SU-DHL-6 (cell line): ENCODE measurements around the gene CFAP74.

Experiments
- H2AFZ ChIP-seq: fragments of 200-600 bp; sonication (generic); 2 replicates; pipeline ENCODE4 v1.6.1; 2014; ENCODE audit warnings: low read depth, mild to moderate bottlenecking, moderate library complexity, mixed read lengths, antibody characterized with exemption, low read length; ENCODE audit not compliant: severe bottlenecking
- H3F3A ChIP-seq: fragments of 200-600 bp; shearing (Covaris generic); 2 replicates; pipeline ENCODE4 v1.6.0; 2016; ENCODE audit warnings: antibody characterized with exemption, mild to moderate bottlenecking; ENCODE audit not compliant: insufficient read depth
- H3K27ac ChIP-seq: fragments of 200-600 bp; sonication (generic); 2 replicates; pipeline ENCODE4 v1.5.1; 2016; ENCODE audit warnings: low read depth, mild to moderate bottlenecking, low read length, moderate library complexity, mixed read lengths
- H3K27me3 ChIP-seq: fragments of 200-600 bp; sonication (generic), shearing (Covaris generic); 2 replicates; pipeline ENCODE4 v1.6.0; 2014; ENCODE audit warnings: mild to moderate bottlenecking, low read length
- H3K36me3 ChIP-seq: fragments of 200-600 bp; sonication (generic); 2 replicates; pipeline ENCODE4 v1.6.1; 2014; ENCODE audit warnings: mild to moderate bottlenecking, low read length, mixed read lengths
- H3K4me2 ChIP-seq: fragments of 300-600, 200-600 bp; shearing (Covaris generic), sonication (generic); 2 replicates; pipeline ENCODE4 v1.6.0; 2014; ENCODE audit warnings: low read length, low read depth, mild to moderate bottlenecking; ENCODE audit not compliant: poor library complexity, severe bottlenecking
- H3K4me3 ChIP-seq: fragments of 200-600 bp; sonication (generic); 2 replicates; pipeline ENCODE4 v1.5.1; 2014; ENCODE audit warnings: antibody characterized with exemption, low read length, mild to moderate bottlenecking, mixed read lengths; ENCODE audit not compliant: insufficient read depth, poor library complexity, severe bottlenecking
- H3K79me2 ChIP-seq: fragments of 200-600 bp; sonication (generic); 2 replicates; pipeline ENCODE4 v1.6.1; 2014; ENCODE audit warnings: mild to moderate bottlenecking, low read length, moderate library complexity; ENCODE audit not compliant: insufficient read depth
- H3K9ac ChIP-seq: fragments of 200-600 bp; sonication (generic); 2 replicates; pipeline ENCODE4 v1.7.0; 2014; ENCODE audit warnings: mild to moderate bottlenecking, low read length
- H3K9me2 ChIP-seq: fragments of 200-600 bp; sonication (generic); replicated peaks from 2 replicates; pipeline ENCODE4 v1.6.1; 2014; ENCODE audit warnings: low read length; ENCODE audit not compliant: insufficient read depth
- H3K9me3 ChIP-seq: fragments of 200-600 bp; sonication (generic); 2 replicates; pipeline ENCODE4 v1.6.1; 2014; ENCODE audit warnings: low read length, mixed read lengths; ENCODE audit not compliant: insufficient read depth
- H4K20me1 ChIP-seq: fragments of 200-600 bp; sonication (generic); 2 replicates; pipeline ENCODE4 v1.6.1; 2014; ENCODE audit warnings: low read depth, mild to moderate bottlenecking, antibody characterized with exemption, low read length, moderate library complexity, mixed read lengths
- EZH2phosphoT487 ChIP-seq: fragments of 200-600 bp; sonication (generic), shearing (Covaris generic); conservative IDR thresholded peaks from 2 replicates; pipeline ENCODE4 v1.6.1; 2018; ENCODE audit warnings: mild to moderate bottlenecking, antibody characterized with exemption, low read length, moderate library complexity, mixed read lengths
- TF ChIP-seq, protein P1 (sequence below): fragments of 200-600 bp; sonication (generic); IDR thresholded peaks from one replicate; pipeline ENCODE4 v1.5.1; 2017; ENCODE audit warnings: antibody characterized with exemption, mild to moderate bottlenecking, low read length, moderate library complexity; ENCODE audit not compliant: insufficient read depth, poor library complexity, severe bottlenecking

Gene CFAP74

DNA sequence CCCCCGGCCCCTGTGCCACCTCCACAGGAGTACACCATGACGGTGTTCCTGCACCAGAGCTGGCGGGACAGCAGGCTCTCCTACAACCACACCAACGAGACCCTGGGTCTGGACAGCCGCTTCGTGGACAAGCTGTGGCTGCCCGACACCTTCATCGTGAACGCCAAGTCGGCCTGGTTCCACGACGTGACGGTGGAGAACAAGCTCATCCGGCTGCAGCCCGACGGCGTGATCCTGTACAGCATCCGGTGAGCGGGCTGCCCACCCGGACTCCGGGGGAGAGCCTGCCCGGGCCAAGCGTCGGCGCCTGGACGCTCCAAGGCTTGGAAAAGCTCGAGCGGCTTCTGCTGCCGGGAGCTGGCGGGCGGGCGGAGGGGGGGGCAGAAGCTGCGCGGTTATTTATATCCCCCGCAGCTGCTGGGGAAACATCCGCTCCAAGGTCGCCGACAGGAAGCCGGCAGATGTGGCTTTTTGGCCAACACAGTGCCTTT, 21.9 kb upstream of the CFAP74 start:
- TF ChIP-seq, protein P1, sequence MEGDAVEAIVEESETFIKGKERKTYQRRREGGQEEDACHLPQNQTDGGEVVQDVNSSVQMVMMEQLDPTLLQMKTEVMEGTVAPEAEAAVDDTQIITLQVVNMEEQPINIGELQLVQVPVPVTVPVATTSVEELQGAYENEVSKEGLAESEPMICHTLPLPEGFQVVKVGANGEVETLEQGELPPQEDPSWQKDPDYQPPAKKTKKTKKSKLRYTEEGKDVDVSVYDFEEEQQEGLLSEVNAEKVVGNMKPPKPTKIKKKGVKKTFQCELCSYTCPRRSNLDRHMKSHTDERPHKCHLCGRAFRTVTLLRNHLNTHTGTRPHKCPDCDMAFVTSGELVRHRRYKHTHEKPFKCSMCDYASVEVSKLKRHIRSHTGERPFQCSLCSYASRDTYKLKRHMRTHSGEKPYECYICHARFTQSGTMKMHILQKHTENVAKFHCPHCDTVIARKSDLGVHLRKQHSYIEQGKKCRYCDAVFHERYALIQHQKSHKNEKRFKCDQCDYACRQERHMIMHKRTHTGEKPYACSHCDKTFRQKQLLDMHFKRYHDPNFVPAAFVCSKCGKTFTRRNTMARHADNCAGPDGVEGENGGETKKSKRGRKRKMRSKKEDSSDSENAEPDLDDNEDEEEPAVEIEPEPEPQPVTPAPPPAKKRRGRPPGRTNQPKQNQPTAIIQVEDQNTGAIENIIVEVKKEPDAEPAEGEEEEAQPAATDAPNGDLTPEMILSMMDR, result no peak
- TF ChIP-seq EZH2phosphoT487, result no peak
- no peak overlapping the region for H3K27ac ChIP-seq

DNA sequence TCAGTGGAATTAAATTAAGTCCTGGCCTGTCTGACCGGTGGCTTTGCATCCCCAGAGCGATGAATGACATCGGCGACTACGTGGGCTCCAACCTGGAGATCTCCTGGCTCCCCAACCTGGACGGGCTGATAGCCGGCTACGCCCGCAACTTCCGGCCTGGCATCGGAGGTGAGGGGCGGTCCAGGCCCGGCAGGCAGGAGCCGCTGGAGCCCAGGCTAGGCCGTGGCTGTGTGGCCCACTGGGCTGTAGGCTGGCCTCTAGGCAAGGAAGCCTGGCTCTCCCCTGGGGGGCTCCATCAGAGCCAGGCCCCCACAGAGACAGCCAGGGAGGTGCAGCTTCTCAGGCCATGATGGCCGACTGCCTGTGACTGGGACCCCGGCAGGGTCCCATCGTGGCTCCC, 21.3 kb upstream of the CFAP74 start:
- H3K36me3 ChIP-seq, result no peaks in the 10 kb centered on the region
- no peaks in the 10 kb centered on the region for H3K9me3 ChIP-seq
- no peaks in the 10 kb centered on the region for H3K79me2 ChIP-seq
- no peak overlapping the region for H3K4me2 ChIP-seq
- no peak overlapping the region for H3K27ac ChIP-seq
- H3K27me3 ChIP-seq, result no peaks in the 10 kb centered on the region
- no peaks in the 10 kb centered on the region for H3F3A ChIP-seq
- no peak overlapping the region for H3K9ac ChIP-seq
- no peaks in the 10 kb centered on the region for H3K9me2 ChIP-seq
- H4K20me1 ChIP-seq, result no peaks in the 10 kb centered on the region
- TF ChIP-seq, protein P1, result no peak
- TF ChIP-seq EZH2phosphoT487, result no peak
- H2AFZ ChIP-seq, result no peak overlapping the region
- H3K4me3 ChIP-seq, result no peak overlapping the region

More for the DNA sequence above, 21.9 kb upstream of the CFAP74 start:
- Histone ChIP-seq H3K79me2 (no peaks in the 10 kb centered on the region), H3K36me3 (no peaks in the 10 kb centered on the region), H3K4me2 (no peak overlapping the region), H3F3A (no peaks in the 10 kb centered on the region), H2AFZ (no peak overlapping the region), H3K9me2 (no peaks in the 10 kb centered on the region), H3K9ac (no peak overlapping the region), H3K27me3 (no peaks in the 10 kb centered on the region), H3K9me3 (no peaks in the 10 kb centered on the region), H4K20me1 (no peaks in the 10 kb centered on the region), H3K4me3 (no peak overlapping the region)

DNA sequence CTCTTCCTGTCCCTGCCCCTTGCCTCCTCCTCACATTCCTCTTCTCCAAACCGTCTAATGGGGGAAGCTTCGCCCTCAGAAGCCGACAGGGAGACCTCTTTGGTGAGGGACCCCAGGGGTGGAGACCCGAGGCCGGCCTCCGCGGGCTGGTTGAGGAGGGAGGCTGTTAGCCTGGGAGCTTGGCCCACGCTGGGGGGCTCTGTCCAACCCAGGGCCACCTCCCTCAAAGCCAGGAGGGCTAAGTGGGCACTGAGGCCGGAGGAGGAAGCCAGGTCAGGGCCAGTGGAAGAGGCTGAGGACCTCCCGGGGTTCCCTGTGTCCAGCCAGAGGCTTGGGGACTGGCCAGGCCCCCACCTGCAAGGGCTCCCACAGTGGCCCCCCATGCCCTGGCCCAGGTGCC, 20.9 kb upstream of the CFAP74 start:
- Histone ChIP-seq H3K4me3 (no peak overlapping the region), H3F3A (no peaks in the 10 kb centered on the region), H3K9me3 (no peaks in the 10 kb centered on the region), H3K27me3 (no peaks in the 10 kb centered on the region), H3K9me2 (no peaks in the 10 kb centered on the region), H3K4me2 (no peak overlapping the region), H3K36me3 (no peaks in the 10 kb centered on the region), H4K20me1 (no peaks in the 10 kb centered on the region), H3K79me2 (no peaks in the 10 kb centered on the region), H3K27ac (no peak overlapping the region), H2AFZ (no peak overlapping the region), H3K9ac (no peak overlapping the region)
- TF ChIP-seq, protein P1, result no peak
- no peak for TF ChIP-seq EZH2phosphoT487
